RPMI8226 (cell line): ENCODE results near the gene RHPN2.
A peak's percentile ranks its signal among the peaks of the same experiment; 100 is the strongest.
"Not testable (repeated sequence)": the region's sequence is repeated elsewhere in the genome, so short reads cannot be mapped to it uniquely, and the experiment has no call there.

Experiments
- DNase-seq: peaks from one replicate; pipeline ENCODE4 v3.0.0-alpha.2; 2015

RHPN2 gene

GRCh38 chr19:33025468-33026238 is 39.0 kb downstream of the RHPN2 start:
- not testable (repeated sequence) for DNase-seq

GRCh38 chr19:33024398-33024797 is 40.3 kb downstream of the RHPN2 start:
- DNase-seq, result no peak

GRCh38 chr19:33022472-33023116 is 42.1 kb downstream of the RHPN2 start:
- DNase-seq, result no peak

- not testable (repeated sequence) for DNase-seq
Observed at GRCh38 chr19:33010891-33011290, 53.8 kb downstream of the RHPN2 start.

GRCh38 chr19:33008738-33009137 is 56.0 kb downstream of the RHPN2 start:
- DNase-seq, result no peak

- no peak for DNase-seq
Observed at GRCh38 chr19:33005440-33005839, 59.2 kb downstream of the RHPN2 start.

GRCh38 chr19:33003424-33004024 is 61.2 kb downstream of the RHPN2 start:
- not testable (repeated sequence) for DNase-seq

GRCh38 chr19:33002126-33002865 is 62.4 kb downstream of the RHPN2 start:
- not testable (repeated sequence) for DNase-seq

GRCh38 chr19:33000910-33001309 is 63.8 kb downstream of the RHPN2 start:
- no peak for DNase-seq

- no peak for DNase-seq
Observed at GRCh38 chr19:33000510-33000909, 64.2 kb downstream of the RHPN2 start.

- DNase-seq, result no peak
Observed at GRCh38 chr19:32998722-32999121, 66.0 kb downstream of the RHPN2 start.

GRCh38 chr19:32997716-32998355 is 66.9 kb downstream of the RHPN2 start:
- no peak for DNase-seq

GRCh38 chr19:32997061-32997464 is 67.6 kb downstream of the RHPN2 start:
- DNase-seq, result not testable (repeated sequence)

GRCh38 chr19:32995966-32996365 is 68.7 kb downstream of the RHPN2 start:
- DNase-seq, result not testable (repeated sequence)

GRCh38 chr19:32988724-32989123 is 76.0 kb downstream of the RHPN2 start:
- no peak for DNase-seq

- not testable (repeated sequence) for DNase-seq
Observed at GRCh38 chr19:32988254-32988653, 76.4 kb downstream of the RHPN2 start.

GRCh38 chr19:32982488-32982887 is 82.2 kb downstream of the RHPN2 start:
- not testable (repeated sequence) for DNase-seq

GRCh38 chr19:32979807-32980206 is 84.9 kb downstream of the RHPN2 start:
- DNase-seq, result not testable (repeated sequence)

- DNase-seq, result not testable (repeated sequence)
Observed at GRCh38 chr19:32977813-32978212, 86.9 kb downstream of the RHPN2 start.

GRCh38 chr19:32977280-32977679 is 87.4 kb downstream of the RHPN2 start:
- no peak for DNase-seq

- peak; percentile 52 for DNase-seq
Observed at GRCh38 chr19:32976223-32976805, 88.4 kb downstream of the RHPN2 start.
